ENCODE results near the gene TBPL1. TPM values are rescaled to one million over a fixed set of nuclear protein-coding genes. Genes with fewer than 3 reads are reported as not detected.
A peak's percentile ranks its signal among the peaks of the same experiment; 100 is the strongest.

Gene TBPL1
- total and polyA plus RNA-seq, 2 of the 13 experiments (the other 11 are each of a cell fraction or from before 2014, with no cell fraction given): 25.3 to 39.3 TPM

GRCh38 chr6:133973109-133973971 is 20.3 kb downstream of the TBPL1 start (continued):
- no peak for TF ChIP-seq ZNF710 (CRISPR knock-in tag; IDR thresholded peaks at IDR 0.05; ENCODE audit: borderline replicate concordance)
- no peak for TF ChIP-seq E2F5 (CRISPR knock-in tag; conservative IDR thresholded peaks at IDR 0.05)
- TF ChIP-seq ZNF740 (CRISPR knock-in tag; IDR thresholded peaks at IDR 0.05): no peak
- TF ChIP-seq ZC3H13 (CRISPR knock-in tag; IDR thresholded peaks at IDR 0.05): no peak
- 0 out of 2 replicates have a peak, but pooled peaks have one; percentile 27 for TF ChIP-seq ZGPAT (CRISPR knock-in tag; IDR thresholded peaks at IDR 0.05)
- no peak for TF ChIP-seq ZNF354B (CRISPR knock-in tag; IDR thresholded peaks at IDR 0.05)
- 0 out of 2 replicates have a peak, but pooled peaks have one; percentile 40 for TF ChIP-seq KAT8 (CRISPR knock-in tag; IDR thresholded peaks at IDR 0.05)
- TF ChIP-seq CTCF (CRISPR knock-in tag; IDR thresholded peaks at IDR 0.05): peak; percentile 71
- no peak for TF ChIP-seq ZNF724P (CRISPR knock-in tag; IDR thresholded peaks at IDR 0.05; ENCODE audit: borderline replicate concordance)
- TF ChIP-seq ZNF704 (CRISPR knock-in tag; IDR thresholded peaks at IDR 0.05; ENCODE audit: borderline replicate concordance): no peak
- TF ChIP-seq ZNF414 (CRISPR knock-in tag; IDR thresholded peaks at IDR 0.05): no peak
- TF ChIP-seq HIC2 (CRISPR knock-in tag; IDR thresholded peaks at IDR 0.05; ENCODE audit: low read depth): no peak
- no peak for TF ChIP-seq RBM22 (optimal IDR thresholded peaks at IDR 0.05; ENCODE audit: low read length)
- no peak for TF ChIP-seq ZNF670 (CRISPR knock-in tag; IDR thresholded peaks at IDR 0.05; ENCODE audit: borderline replicate concordance)
- TF ChIP-seq ZNF460 (CRISPR knock-in tag; IDR thresholded peaks at IDR 0.05; ENCODE audit: borderline replicate concordance): no peak
